NCI-H748 (cell line): ENCODE results near the gene ZNF761.
"Not testable (repeated sequence)": the region's sequence is repeated elsewhere in the genome, so short reads cannot be mapped to it uniquely, and the experiment has no call there.

ENCODE experiments used
- DNase-seq: peaks from one replicate; lab custom pipeline; 2025; ENCODE audit not compliant: unreplicated experiment; lab: John Stamatoyannopoulos, UW

The ZNF761 gene

GRCh38 chr19:53455828-53456227, 24.0 kb downstream of the ZNF761 start:
- DNase-seq, result no peak

GRCh38 chr19:53460131-53460721, 28.4 kb downstream of the ZNF761 start:
- not testable (repeated sequence) for DNase-seq

- DNase-seq, result no peak
Measured at GRCh38 chr19:53461866-53462265, 30.1 kb downstream of the ZNF761 start.

GRCh38 chr19:53462861-53463260, 31.1 kb downstream of the ZNF761 start:
- DNase-seq, result peak; percentile 13

- no peak for DNase-seq
Measured at GRCh38 chr19:53463263-53463662, 31.5 kb downstream of the ZNF761 start.

GRCh38 chr19:53466726-53467484, 35.1 kb downstream of the ZNF761 start:
- DNase-seq, result peak; percentile 83

- peak; percentile 90 for DNase-seq
Measured at GRCh38 chr19:53467485-53468262, 35.9 kb downstream of the ZNF761 start, which contains the start of gene ZNF813. TSS of gene ZNF813 (plus strand) at chr19:53467733. CDS start at chr19:53483823, 16,090 bp downstream.

- DNase-seq, result not testable (repeated sequence)
Measured at GRCh38 chr19:53468628-53469027, 36.8 kb downstream of the ZNF761 start.

GRCh38 chr19:53471916-53472315, 40.1 kb downstream of the ZNF761 start:
- no peak for DNase-seq

GRCh38 chr19:53474832-53475231, 43.0 kb downstream of the ZNF761 start:
- DNase-seq, result not testable (repeated sequence)

GRCh38 chr19:53475470-53475869, 43.7 kb downstream of the ZNF761 start:
- not testable (repeated sequence) for DNase-seq

- DNase-seq, result not testable (repeated sequence)
Measured at GRCh38 chr19:53483751-53484150, 52.0 kb downstream of the ZNF761 start.

- DNase-seq, result no peak
Measured at GRCh38 chr19:53485046-53486004, 53.5 kb downstream of the ZNF761 start.

GRCh38 chr19:53492153-53492552, 60.4 kb downstream of the ZNF761 start:
- DNase-seq, result no peak

GRCh38 chr19:53497311-53498023, 65.7 kb downstream of the ZNF761 start:
- DNase-seq, result not testable (repeated sequence)

- DNase-seq, result not testable (repeated sequence)
Measured at GRCh38 chr19:53498024-53498395, 66.2 kb downstream of the ZNF761 start.

- DNase-seq, result peak; percentile 73
Measured at GRCh38 chr19:53503151-53503550, 71.4 kb downstream of the ZNF761 start.

- DNase-seq, result peak; percentile 83
Measured at GRCh38 chr19:53503671-53504364, 72.0 kb downstream of the ZNF761 start.

- DNase-seq, result peak; percentile 52
Measured at GRCh38 chr19:53504365-53504703, 72.5 kb downstream of the ZNF761 start.
